ENCODE data around the gene BDNF.

Gene BDNF

DNA sequence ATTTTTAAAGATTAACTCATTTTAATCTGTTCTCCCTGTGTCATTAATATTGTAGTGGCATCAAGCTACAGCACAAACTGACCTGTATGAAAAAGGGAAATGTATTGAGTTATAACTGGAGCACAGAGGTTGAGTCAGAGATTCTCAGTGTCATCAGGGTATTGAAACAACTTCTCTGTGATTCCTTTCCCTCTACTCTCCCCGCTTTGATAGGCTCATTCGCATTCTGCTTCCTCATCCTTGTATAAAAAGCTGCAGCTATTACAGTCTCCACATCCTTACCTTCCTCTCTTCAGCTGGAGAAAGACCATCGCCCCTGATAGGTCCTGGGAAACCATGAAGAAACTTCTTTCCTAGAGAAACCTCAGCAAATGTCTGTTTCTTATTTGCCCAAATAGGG, 90.0 kb downstream of the BDNF start:
- H3K4me3 ChIP-seq (IDR thresholded peaks at IDR 0.05; ENCODE audit: insufficient read depth, low read depth, low read length): no peak overlapping the region
- no peak overlapping the region for H3K4me2 ChIP-seq
- no peak overlapping the region for H3K27ac ChIP-seq
- H3K4me1 ChIP-seq (ENCODE audit: low read depth, poor library complexity, severe bottlenecking): no peaks in the 10 kb centered on the region
- no peak overlapping the region for H2AFZ ChIP-seq (ENCODE audit: low read depth)
- no peaks in the 10 kb centered on the region for H3K36me3 ChIP-seq (ENCODE audit: insufficient read depth)
- TF ChIP-seq, protein P1, sequence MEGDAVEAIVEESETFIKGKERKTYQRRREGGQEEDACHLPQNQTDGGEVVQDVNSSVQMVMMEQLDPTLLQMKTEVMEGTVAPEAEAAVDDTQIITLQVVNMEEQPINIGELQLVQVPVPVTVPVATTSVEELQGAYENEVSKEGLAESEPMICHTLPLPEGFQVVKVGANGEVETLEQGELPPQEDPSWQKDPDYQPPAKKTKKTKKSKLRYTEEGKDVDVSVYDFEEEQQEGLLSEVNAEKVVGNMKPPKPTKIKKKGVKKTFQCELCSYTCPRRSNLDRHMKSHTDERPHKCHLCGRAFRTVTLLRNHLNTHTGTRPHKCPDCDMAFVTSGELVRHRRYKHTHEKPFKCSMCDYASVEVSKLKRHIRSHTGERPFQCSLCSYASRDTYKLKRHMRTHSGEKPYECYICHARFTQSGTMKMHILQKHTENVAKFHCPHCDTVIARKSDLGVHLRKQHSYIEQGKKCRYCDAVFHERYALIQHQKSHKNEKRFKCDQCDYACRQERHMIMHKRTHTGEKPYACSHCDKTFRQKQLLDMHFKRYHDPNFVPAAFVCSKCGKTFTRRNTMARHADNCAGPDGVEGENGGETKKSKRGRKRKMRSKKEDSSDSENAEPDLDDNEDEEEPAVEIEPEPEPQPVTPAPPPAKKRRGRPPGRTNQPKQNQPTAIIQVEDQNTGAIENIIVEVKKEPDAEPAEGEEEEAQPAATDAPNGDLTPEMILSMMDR (conservative IDR thresholded peaks at IDR 0.05; ENCODE audit: low read depth, low read length): no peak
- no peak overlapping the region for H3K9ac ChIP-seq
- H4K20me1 ChIP-seq (ENCODE audit: insufficient read depth): no peaks in the 10 kb centered on the region
- H3K27me3 ChIP-seq (ENCODE audit: insufficient read depth, low read depth): no peaks in the 10 kb centered on the region
- H3K79me2 ChIP-seq (ENCODE audit: insufficient read depth, low read depth): no peaks in the 10 kb centered on the region

DNA sequence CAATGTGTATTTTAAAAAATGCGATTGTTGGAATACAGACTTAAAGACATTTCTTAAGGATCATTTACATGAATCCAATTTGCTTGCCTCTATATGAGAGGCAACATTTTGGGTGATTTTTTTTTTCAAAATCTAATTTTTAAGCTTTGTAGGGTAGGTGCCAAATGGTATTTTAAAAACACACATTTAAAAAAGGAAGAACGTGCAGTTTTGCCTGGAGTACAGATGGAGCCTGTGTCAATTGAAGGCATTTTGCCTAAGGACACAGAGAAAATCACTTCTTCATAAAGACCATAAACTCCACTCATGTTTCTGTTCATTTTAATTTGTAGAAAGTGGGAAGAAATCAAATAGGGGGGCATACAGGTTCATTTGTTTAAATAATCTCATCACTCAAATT, 91.3 kb downstream of the BDNF start:
- Histone ChIP-seq H3K4me1 (ENCODE audit: low read depth, poor library complexity, severe bottlenecking) (no peaks in the 10 kb centered on the region), H3K36me3 (ENCODE audit: insufficient read depth) (no peaks in the 10 kb centered on the region), H3K27me3 (ENCODE audit: insufficient read depth, low read depth) (no peaks in the 10 kb centered on the region), H3K27ac (no peak overlapping the region), H2AFZ (ENCODE audit: low read depth) (no peak overlapping the region), H3K79me2 (ENCODE audit: insufficient read depth, low read depth) (no peaks in the 10 kb centered on the region), H3K4me3 (IDR thresholded peaks at IDR 0.05; ENCODE audit: insufficient read depth, low read depth, low read length) (no peak overlapping the region), H4K20me1 (ENCODE audit: insufficient read depth) (no peaks in the 10 kb centered on the region), H3K4me2 (no peak overlapping the region), H3K9ac (no peak overlapping the region)
- TF ChIP-seq, protein P1 (conservative IDR thresholded peaks at IDR 0.05; ENCODE audit: low read depth, low read length): no peak

- no peaks in the 10 kb centered on the region for H3K4me1 ChIP-seq (ENCODE audit: low read depth, poor library complexity, severe bottlenecking)
Observed at GRCh38 chr11:27605422-27605821, 94.8 kb downstream of the BDNF start.

More at GRCh38 chr11:27605422-27605821, 94.8 kb downstream of the BDNF start:
- Histone ChIP-seq H3K36me3 (ENCODE audit: insufficient read depth) (no peaks in the 10 kb centered on the region), H2AFZ (ENCODE audit: low read depth) (no peak overlapping the region), H3K4me3 (IDR thresholded peaks at IDR 0.05; ENCODE audit: insufficient read depth, low read depth, low read length) (no peak overlapping the region), H4K20me1 (ENCODE audit: insufficient read depth) (no peaks in the 10 kb centered on the region), H3K9ac (no peak overlapping the region), H3K27ac (no peak overlapping the region), H3K4me2 (no peak overlapping the region), H3K79me2 (ENCODE audit: insufficient read depth, low read depth) (no peaks in the 10 kb centered on the region), H3K27me3 (ENCODE audit: insufficient read depth, low read depth) (no peaks in the 10 kb centered on the region)
- TF ChIP-seq, protein P1 (conservative IDR thresholded peaks at IDR 0.05; ENCODE audit: low read depth, low read length): no peak

Data from KMS-11 (cell line).